HK-2 (cell line): ENCODE measurements around the gene MFF.
"Not testable (repeated sequence)": the region's sequence is repeated elsewhere in the genome, so short reads cannot be mapped to it uniquely, and the experiment has no call there.

Experiments
- DNase-seq: peaks from one replicate; pipeline ENCODE4 v3.0.0-alpha.2; 2018; ENCODE audit not compliant: unreplicated experiment

MFF gene

DNA sequence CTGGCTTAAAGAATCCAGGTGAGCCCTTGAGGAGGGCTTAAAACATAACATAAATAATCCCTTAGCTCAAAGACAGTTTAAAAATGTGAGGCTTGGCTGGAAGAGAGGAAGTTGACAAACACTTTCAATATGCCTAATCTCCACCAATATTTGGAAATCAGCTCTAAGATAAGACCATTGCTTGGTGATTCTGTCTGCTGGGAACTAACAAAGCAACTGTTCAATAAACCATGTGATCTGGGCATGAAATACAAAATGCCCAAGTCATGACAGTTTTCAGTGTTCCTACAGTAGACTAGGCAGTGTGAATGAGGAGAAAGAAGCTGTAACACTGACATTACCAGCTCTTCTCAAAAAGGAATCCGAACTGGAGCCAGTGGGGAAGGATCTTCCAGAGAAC, 10.7 kb downstream of the MFF start:
- DNase-seq, result no peak

- DNase-seq, result no peak
These were observed 12.4 kb downstream of the MFF start for GRCh38 chr2:227337442-227337841.

GRCh38 chr2:227339098-227339599, 14.1 kb downstream of the MFF start:
- DNase-seq, result no peak

DNA sequence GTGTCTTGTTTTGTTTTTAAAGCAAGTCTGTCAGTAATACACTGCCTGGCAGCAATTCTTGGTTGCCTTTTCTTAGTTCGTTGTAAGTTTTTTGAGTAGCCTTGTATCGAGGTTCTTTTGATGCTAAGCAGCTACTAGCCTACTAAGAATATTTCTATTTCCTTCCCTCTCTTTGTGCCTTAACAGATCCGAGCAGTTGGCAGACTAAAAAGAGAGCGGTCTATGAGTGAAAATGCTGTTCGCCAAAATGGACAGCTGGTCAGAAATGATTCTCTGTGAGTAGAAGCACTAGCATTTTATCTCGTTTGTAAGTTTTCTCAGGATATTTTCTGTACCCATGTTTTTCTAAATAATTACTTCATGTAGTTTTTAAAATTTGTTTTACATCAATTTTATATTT, 15.1 kb downstream of the MFF start:
- DNase-seq, result no peak

DNA sequence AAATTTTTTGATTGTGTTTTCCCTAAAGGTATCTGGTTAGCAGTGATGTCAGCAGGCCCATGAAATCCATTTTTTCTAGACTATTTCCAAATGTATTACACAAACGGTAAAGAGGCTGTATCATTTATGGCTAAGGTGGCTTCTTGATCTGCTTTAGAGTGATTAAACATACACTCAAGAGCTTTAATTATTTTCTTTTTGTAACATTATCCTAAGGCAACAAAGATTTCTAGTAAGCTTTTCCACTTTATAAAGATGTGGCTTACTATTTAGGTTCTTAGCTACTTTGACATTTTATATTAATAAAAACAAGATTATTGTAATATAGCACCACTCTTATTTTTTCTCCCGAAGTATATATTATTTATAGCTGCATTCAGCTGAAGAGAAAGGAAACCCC, 16.5 kb downstream of the MFF start:
- DNase-seq, result no peak

GRCh38 chr2:227344231-227344630, 19.2 kb downstream of the MFF start:
- DNase-seq, result no peak

GRCh38 chr2:227347117-227347516, 22.1 kb downstream of the MFF start:
- DNase-seq, result no peak

- no peak for DNase-seq
These were observed 23.3 kb downstream of the MFF start for GRCh38 chr2:227348324-227348723.

- DNase-seq, result no peak
These were observed 25.1 kb downstream of the MFF start for GRCh38 chr2:227349989-227350612.

- DNase-seq, result no peak
These were observed 26.6 kb downstream of the MFF start for GRCh38 chr2:227351639-227352038.

DNA sequence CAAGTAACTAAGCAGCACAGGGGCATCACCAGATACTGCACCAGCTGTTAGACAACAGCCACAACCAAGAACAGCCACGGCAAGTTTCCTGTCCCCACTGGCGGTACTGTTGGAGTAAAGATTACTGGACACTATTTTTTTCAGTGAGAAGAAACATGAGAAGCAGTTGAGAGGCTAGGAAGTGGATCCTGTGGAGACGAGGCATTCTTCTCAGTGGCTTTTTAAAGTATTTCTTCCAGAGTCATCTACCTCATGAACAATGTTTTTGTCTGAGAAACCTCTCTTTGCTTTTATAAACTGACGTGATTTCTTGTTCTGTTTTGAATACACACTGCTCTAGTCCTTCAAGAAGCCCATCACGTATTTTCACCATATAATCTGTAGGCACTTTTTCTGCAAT, 35.3 kb downstream of the MFF start:
- no peak for DNase-seq

- DNase-seq, result no peak
These were observed 38.7 kb downstream of the MFF start for GRCh38 chr2:227363756-227364155.

- DNase-seq, result not testable (repeated sequence)
These were observed 39.7 kb downstream of the MFF start for GRCh38 chr2:227364585-227365263.

DNA sequence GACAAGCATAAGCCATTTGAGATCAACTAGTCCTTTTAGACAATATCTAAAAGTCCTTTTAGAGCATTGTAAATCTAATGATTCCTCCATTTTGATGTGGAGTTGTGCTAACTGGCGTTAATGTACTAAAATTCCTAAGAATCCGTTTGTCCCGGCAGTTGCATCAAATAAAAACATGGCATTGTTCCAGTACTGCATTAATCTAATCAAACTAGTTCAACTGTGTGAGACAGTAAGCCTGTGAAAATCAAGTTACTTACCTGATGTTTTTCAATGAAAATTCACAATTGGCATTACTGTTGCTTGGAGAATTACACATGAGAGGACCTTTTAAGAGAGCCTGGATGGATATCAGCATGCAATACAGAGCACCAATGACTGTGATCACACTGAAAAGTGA, 40.8 kb downstream of the MFF start:
- no peak for DNase-seq

DNA sequence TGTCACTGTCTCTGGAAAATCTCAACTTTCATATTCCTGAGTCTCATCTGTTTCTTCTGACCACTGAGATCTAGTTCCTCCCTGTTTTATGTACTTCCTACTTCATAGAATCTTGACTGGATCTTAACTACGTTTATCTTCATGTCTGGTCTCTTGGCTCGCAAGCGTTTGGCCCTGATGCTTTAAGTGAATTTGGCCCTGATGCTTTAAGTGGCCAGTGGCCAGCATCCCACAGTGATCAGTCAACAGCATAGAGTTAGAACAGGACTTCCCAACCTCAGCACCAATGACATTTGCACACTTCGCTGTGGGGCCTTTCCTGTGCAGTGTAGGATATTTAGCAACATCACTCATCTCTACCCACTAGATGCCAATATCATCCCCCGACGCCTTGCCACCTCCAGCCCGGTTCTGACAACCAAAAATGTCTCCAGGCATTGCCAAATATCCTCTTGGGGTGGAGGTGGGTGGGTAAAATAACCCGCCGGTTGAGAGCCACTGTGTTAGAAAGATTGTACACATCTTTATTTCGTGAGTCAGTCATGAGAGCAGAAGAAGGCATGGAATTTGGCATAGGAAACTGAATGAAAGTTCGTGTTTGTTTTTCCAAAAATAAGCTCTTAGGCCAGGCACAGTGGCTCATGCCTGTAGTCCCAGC, 41.8 kb downstream of the MFF start:
- no peak for DNase-seq

GRCh38 chr2:227367427-227367795, 42.4 kb downstream of the MFF start:
- no peak for DNase-seq

- no peak for DNase-seq
These were observed 43.5 kb downstream of the MFF start for GRCh38 chr2:227368574-227368973.

- no peak for DNase-seq
These were observed 45.0 kb downstream of the MFF start for GRCh38 chr2:227370092-227370491.

GRCh38 chr2:227370791-227371312, 45.8 kb downstream of the MFF start:
- DNase-seq, result no peak

- DNase-seq, result no peak
These were observed 48.3 kb downstream of the MFF start for GRCh38 chr2:227373389-227373788.

- DNase-seq, result no peak
These were observed 49.1 kb downstream of the MFF start for GRCh38 chr2:227374158-227374557.

GRCh38 chr2:227376656-227377396, 51.8 kb downstream of the MFF start:
- no peak for DNase-seq
